D721Med (cell line): ENCODE measurements around the gene LGALS9.

ENCODE experiments used
- DNase-seq: peaks from one replicate; pipeline ENCODE4 v3.0.0; 2011; ENCODE audit warnings: low spot score; ENCODE audit not compliant: insufficient read length
- FAIRE-seq: peaks from 2 replicates; lab custom pipeline; 2011; peaks lifted over from hg19 to GRCh38; lab: Jason Lieb, UNC
- TF ChIP-seq, protein P1 (sequence below): IDR thresholded peaks from 2 replicates; pipeline ENCODE4 v1.5.1; 2012; ENCODE audit warnings: mild to moderate bottlenecking, control low read depth; ENCODE audit not compliant: insufficient read depth; ENCODE audit errors: missing control alignments

The LGALS9 gene

DNA sequence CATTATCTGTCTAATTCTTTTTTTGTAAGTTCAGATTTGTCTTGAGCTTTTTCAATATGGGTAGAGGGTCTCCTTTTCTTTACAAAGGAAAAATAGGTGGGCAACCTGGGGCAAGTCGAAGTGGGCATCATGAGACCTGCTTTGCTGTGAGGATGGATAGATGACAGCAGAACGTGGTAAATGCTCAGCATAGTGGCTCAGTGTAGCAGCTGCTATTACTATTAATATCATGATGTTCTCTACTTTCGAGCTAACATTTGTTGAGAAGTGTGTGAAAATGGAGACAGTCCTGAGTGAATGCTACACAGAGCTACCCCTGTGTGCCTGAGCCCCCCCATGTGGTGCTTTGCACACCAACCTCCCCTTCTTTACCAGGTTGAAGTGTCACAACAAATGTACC, 39.0 kb upstream of the LGALS9 start:
- FAIRE-seq = no peak

DNA sequence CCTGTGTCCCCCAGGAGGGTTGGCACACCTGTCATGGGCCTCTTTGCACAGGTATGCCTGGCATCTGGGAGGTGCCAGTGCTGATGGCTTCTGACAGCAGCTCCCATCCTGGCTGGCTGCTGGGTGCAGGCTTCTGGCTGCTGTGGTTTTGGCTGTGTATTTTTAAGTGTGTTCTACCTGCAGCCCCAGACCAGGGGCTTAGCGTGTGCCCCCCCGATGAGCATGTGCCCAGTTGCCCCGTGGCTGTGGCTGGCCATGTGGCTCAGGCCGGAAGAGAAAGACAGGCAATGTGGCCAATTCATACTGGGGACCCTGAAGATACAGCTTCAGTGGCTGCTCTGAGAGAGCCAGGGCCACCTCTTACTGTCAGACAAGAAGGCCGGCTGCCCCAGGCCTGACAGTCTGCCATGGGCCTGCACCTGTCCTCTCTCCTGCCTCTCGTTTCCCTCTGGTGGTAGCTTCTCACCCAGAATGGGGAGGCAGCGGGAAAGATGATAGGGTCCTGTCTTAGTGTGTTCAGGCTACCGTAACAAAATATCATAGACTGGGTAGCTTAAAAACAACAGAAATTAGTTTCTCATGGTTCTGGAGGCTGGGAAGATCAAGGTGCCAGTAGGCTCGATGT, 37.6 kb upstream of the LGALS9 start:
- no peak for FAIRE-seq
- TF ChIP-seq, protein P1, sequence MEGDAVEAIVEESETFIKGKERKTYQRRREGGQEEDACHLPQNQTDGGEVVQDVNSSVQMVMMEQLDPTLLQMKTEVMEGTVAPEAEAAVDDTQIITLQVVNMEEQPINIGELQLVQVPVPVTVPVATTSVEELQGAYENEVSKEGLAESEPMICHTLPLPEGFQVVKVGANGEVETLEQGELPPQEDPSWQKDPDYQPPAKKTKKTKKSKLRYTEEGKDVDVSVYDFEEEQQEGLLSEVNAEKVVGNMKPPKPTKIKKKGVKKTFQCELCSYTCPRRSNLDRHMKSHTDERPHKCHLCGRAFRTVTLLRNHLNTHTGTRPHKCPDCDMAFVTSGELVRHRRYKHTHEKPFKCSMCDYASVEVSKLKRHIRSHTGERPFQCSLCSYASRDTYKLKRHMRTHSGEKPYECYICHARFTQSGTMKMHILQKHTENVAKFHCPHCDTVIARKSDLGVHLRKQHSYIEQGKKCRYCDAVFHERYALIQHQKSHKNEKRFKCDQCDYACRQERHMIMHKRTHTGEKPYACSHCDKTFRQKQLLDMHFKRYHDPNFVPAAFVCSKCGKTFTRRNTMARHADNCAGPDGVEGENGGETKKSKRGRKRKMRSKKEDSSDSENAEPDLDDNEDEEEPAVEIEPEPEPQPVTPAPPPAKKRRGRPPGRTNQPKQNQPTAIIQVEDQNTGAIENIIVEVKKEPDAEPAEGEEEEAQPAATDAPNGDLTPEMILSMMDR = no peak

More for the DNA sequence above, 39.0 kb upstream of the LGALS9 start:
- TF ChIP-seq, protein P1 = no peak
- no peak for DNase-seq

DNA sequence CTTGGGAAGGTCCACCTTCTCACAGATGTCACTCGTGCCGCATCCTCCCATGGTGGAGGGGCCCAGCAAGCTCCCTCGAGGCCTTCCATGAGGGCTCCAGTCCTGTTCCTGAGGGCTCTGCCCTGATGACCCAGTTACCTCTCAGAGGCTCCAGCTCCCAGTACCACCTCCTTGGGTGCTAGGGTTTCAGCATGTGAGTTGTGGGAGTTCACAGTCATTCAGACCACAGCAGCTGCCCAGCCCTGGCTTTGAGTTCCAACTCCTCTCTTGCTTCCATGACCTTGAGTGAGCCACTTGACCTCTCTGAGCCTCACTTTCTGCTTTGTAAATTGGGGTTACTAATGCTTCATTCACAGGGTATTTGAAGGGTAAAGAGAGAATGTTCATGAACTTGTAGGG, 37.1 kb upstream of the LGALS9 start:
- TF ChIP-seq, protein P1 = no peak
- FAIRE-seq (no peak), DNase-seq (no peak)

More for the DNA sequence above, 37.6 kb upstream of the LGALS9 start:
- DNase-seq = no peak

DNA sequence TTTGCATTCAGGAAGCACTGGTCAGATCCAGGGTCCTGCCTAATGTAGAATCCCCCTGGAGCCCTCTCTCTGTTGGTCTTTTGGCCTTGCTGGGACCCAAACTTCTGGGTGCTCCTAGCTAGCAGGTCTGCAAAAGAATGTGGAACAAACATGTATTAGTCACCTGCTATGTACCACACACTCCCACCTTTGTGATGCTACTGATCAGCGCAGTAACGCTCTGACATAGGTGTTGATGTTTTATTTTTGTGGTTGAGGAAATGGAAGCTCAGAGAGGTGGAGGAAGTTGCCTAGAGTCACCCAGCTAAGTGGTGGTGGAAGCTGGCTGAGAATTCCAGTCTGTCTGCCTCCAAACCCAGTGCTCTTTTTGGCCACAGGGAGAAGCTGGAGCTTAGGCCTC, 35.8 kb upstream of the LGALS9 start:
- FAIRE-seq = no peak
- TF ChIP-seq, protein P1 = no peak

DNA sequence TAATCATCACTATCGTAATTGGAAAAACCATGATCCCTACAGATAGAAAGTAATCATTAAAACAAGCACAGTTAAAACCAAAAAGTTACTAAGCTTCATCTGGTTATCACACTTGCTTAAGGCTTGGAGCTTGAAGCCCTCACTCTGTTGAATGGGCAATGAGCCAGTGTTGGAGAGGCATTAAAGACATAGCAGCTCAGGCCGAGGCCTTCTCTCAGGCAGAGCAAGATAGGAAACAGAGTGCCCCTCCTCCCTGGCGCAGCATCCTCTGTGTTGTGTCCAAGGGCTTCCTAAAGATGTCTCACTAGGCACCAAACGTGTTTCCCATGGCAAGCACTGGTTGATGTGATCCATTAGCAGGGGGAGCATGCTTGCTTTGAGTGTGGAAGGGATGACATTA, 34.9 kb upstream of the LGALS9 start:
- FAIRE-seq (no peak), DNase-seq (no peak)
- TF ChIP-seq, protein P1 = no peak

More for the DNA sequence above, 35.8 kb upstream of the LGALS9 start:
- no peak for DNase-seq

DNA sequence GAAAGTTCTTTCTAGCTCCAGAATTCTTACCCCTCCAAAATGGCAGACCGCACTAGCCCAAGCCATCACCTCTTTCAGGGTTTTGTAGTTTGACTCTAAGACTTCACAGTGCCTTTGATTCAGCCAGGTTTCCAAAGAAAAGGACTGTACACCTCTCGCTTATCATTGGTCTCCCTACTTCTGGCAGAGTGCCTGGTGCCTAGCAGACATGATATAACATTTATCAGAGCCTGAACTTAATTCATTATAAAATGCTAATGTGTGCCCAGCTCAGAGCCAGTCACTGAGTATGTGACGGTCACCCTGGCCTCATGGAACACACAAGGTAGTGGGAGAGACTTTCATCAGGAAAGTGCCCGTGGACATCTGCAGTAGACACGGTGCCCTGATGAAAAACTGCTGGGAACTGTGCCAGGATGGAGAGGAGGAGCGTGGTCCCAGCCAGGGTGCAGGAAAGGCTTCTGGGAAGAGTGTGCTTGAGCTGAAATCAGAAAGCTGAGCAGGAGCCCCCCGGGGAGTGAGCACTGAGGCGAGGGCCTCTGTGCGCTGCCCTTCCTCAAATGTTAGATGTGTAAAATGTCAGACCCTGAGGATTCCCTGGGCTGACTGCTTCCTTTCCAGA, 34.3 kb upstream of the LGALS9 start:
- FAIRE-seq = no peak
- no peak for DNase-seq
- TF ChIP-seq, protein P1 = no peak

DNA sequence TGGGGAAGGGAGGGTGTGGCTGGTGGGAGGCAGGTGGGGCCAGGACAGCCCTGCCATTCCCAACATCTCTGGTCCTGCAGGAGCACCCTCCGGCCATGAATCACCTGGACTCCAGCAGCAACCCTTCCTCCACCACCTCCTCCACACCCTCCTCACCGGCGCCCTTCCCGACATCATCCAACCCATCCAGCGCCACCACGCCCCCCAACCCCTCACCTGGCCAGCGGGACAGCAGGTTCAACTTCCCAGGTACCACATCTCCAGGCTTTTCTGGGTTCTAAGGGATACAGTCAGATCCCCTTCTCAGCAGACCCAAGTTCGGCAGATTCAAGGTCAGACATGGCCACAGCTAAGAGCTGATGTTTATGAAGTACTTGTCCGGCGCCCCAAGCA, 33.8 kb upstream of the LGALS9 start:
- TF ChIP-seq, protein P1 = no peak
- DNase-seq = no peak
- no peak for FAIRE-seq
